SK-N-MC (cell line): Measurements from ENCODE around the gene CMPK1.

ENCODE experiments used
- EZH2 ChIP-seq: fragments of 200-600 bp; sonication (generic); IDR thresholded peaks from one replicate; pipeline ENCODE4 v1.6.1; 2017; ENCODE audit warnings: antibody characterized with exemption
- FOXP2 ChIP-seq: optimal IDR thresholded peaks from 2 replicates; pipeline ENCODE3; 2011; ENCODE audit warnings: mild to moderate bottlenecking, moderate library complexity; ENCODE audit not compliant: insufficient read depth; ENCODE audit errors: extremely low read length, control extremely low read depth
- POLR2AphosphoS5 ChIP-seq: IDR thresholded peaks from 2 replicates; pipeline ENCODE4 v1.6.1; 2012; ENCODE audit warnings: mild to moderate bottlenecking, low read depth, low read length, borderline replicate concordance

DNA sequence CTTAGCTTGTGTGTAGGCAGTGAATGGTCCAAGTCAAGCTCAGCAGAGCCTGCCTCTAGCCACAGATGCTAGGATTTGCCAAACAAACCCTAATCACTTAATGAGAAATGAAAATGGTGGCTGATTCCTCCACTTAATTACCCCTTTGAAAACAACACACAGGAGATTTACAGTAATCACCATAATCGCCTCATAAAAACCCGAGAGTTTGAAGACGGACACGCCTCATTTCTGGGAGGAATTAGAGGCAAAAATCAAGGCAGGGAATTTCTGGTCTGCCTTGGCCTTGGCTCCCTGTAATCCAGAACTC is 66.2 kb downstream of the CMPK1 start:
- no peak for TF ChIP-seq POLR2AphosphoS5
- no peak for TF ChIP-seq EZH2
- no peak for TF ChIP-seq FOXP2
